Measurements from ENCODE around the gene COG3.

Gene COG3

GRCh38 chr13:45527699-45528462 lies 63.1 kb downstream of the COG3 start:
- no peak for DNase-seq (ENCODE audit: low spot score)
- TF ChIP-seq CTCF (IDR thresholded peaks at IDR 0.05), result no peak
- Histone ChIP-seq H3K27ac (no peak overlapping the region), H3K4me3 (no peak overlapping the region)

GRCh38 chr13:45529758-45530157 lies 65.0 kb downstream of the COG3 start:
- no peak for DNase-seq (ENCODE audit: low spot score)
- H3K27ac ChIP-seq, result no peak overlapping the region
- H3K4me3 ChIP-seq, result no peak overlapping the region
- no peak for TF ChIP-seq CTCF (IDR thresholded peaks at IDR 0.05)

GRCh38 chr13:45534604-45535003 lies 69.9 kb downstream of the COG3 start:
- no peak for DNase-seq (ENCODE audit: low spot score)
- TF ChIP-seq CTCF (IDR thresholded peaks at IDR 0.05), result no peak
- H3K27ac ChIP-seq, result no peak overlapping the region
- no peak overlapping the region for H3K4me3 ChIP-seq

GRCh38 chr13:45536224-45536623 lies 71.5 kb downstream of the COG3 start:
- DNase-seq (ENCODE audit: low spot score), result no peak
- no peak overlapping the region for H3K27ac ChIP-seq
- TF ChIP-seq CTCF (IDR thresholded peaks at IDR 0.05), result no peak
- H3K4me3 ChIP-seq, result no peak overlapping the region

- no peak for TF ChIP-seq CTCF (IDR thresholded peaks at IDR 0.05)
- Histone ChIP-seq H3K27ac (no peak overlapping the region), H3K4me3 (no peak overlapping the region)
- DNase-seq (ENCODE audit: low spot score), result no peak
These were observed 72.8 kb downstream of the COG3 start for GRCh38 chr13:45537516-45537915.

- no peak for DNase-seq (ENCODE audit: low spot score)
- no peak overlapping the region for H3K4me3 ChIP-seq
- no peak for TF ChIP-seq CTCF (IDR thresholded peaks at IDR 0.05)
- no peak overlapping the region for H3K27ac ChIP-seq
These were observed 73.6 kb downstream of the COG3 start for GRCh38 chr13:45538382-45538781.

GRCh38 chr13:45540195-45540594 lies 75.5 kb downstream of the COG3 start:
- H3K27ac ChIP-seq, result no peak overlapping the region
- DNase-seq (ENCODE audit: low spot score), result no peak
- no peak for TF ChIP-seq CTCF (IDR thresholded peaks at IDR 0.05)
- H3K4me3 ChIP-seq, result no peak overlapping the region
